HepG2 (cell line): ENCODE data around the gene RCE1. TPM values are rescaled to one million over a fixed set of nuclear protein-coding genes. Genes with fewer than 3 reads are reported as not detected.

Experiments
- CREM ChIP-seq, 2 experiments: sonication (generic) in 1 of 2; formaldehyde crosslinking in 1 of 2; IDR thresholded peaks; 2 replicates each; pipeline versions ENCODE4 v1.4.0 to v1.6.1; 2016 to 2020; ENCODE audit warnings: antibody characterized with exemption in 1 of 2, mild to moderate bottlenecking in 1 of 2, missing genetic modification reagents in 1 of 2
- DRAP1 ChIP-seq: IDR thresholded peaks from 2 replicates; pipeline ENCODE4 v1.6.1; 2016; ENCODE audit warnings: missing genetic modification reagents, missing compliant biosample characterization
- FOXP1 ChIP-seq, 2 experiments: fragments of 450-650 bp in 1 of 2; IDR thresholded peaks; 2 replicates each; pipeline ENCODE4 v1.6.1; 2017 to 2018; ENCODE audit warnings: antibody characterized with exemption in 1 of 2
- LCORL ChIP-seq, 2 experiments: fragments of 450-650 bp in 1 of 2; sonication (generic) in 1 of 2; formaldehyde crosslinking in 1 of 2; IDR thresholded peaks; 2 replicates each; pipeline versions ENCODE4 v1.5.0 to v1.6.1; 2017 to 2020; ENCODE audit warnings: antibody characterized with exemption in 1 of 2, missing genetic modification reagents in 1 of 2
- MBD4 ChIP-seq: IDR thresholded peaks from 2 replicates; pipeline ENCODE4 v1.6.1; 2012; ENCODE audit warnings: low read length, inconsistent platforms, borderline replicate concordance
- PBX2 ChIP-seq: IDR thresholded peaks from 2 replicates; pipeline ENCODE4 v1.6.1; 2016; ENCODE audit warnings: control low read depth
- POGZ ChIP-seq: sonication (generic); formaldehyde crosslinking; IDR thresholded peaks from 2 replicates; pipeline ENCODE4 v1.4.0; 2020; ENCODE audit warnings: mild to moderate bottlenecking, missing genetic modification reagents
- STAT6 ChIP-seq: sonication (generic); formaldehyde crosslinking; IDR thresholded peaks from 2 replicates; pipeline ENCODE4 v1.4.0; 2020; ENCODE audit warnings: missing genetic modification reagents, mild to moderate bottlenecking, borderline replicate concordance
- TEAD3 ChIP-seq: optimal IDR thresholded peaks from 2 replicates; pipeline ENCODE3; 2016; ENCODE audit warnings: borderline replicate concordance
- TMF1 ChIP-seq: sonication (generic); formaldehyde crosslinking; IDR thresholded peaks from 2 replicates; pipeline ENCODE4 v1.8.1; 2022; ENCODE audit warnings: low read depth, missing genetic modification reagents
- ZBTB4 ChIP-seq: sonication (generic); formaldehyde crosslinking; IDR thresholded peaks from 2 replicates; pipeline ENCODE4 v1.4.0; 2020; ENCODE audit warnings: missing genetic modification reagents, mild to moderate bottlenecking, borderline replicate concordance
- ZBTB44 ChIP-seq: sonication (generic); formaldehyde crosslinking; IDR thresholded peaks from 2 replicates; pipeline ENCODE4 v1.4.0; 2020; ENCODE audit warnings: missing genetic modification reagents
- ZHX1 ChIP-seq: sonication (generic); formaldehyde crosslinking; IDR thresholded peaks from 2 replicates; pipeline ENCODE4 v1.8.1; 2022; ENCODE audit warnings: low read depth, mild to moderate bottlenecking, missing genetic modification reagents
- ZNF20 ChIP-seq: sonication (generic); formaldehyde crosslinking; IDR thresholded peaks from 2 replicates; pipeline ENCODE4 v1.4.0; 2020; ENCODE audit warnings: mild to moderate bottlenecking, moderate library complexity, missing genetic modification reagents
- ZNF879 ChIP-seq: sonication (generic); formaldehyde crosslinking; IDR thresholded peaks from 2 replicates; pipeline ENCODE4 v1.8.1; 2023; ENCODE audit warnings: missing genetic modification reagents
- polyA plus RNA-seq, 8 experiments: library from polyadenylated mRNA; depleted of rRNA in 3 of 8; stranded (reverse) in 7 of 8; unstranded in 1 of 8; fragments of >200 nt; fragmentation: Illumina TruSeq in 4 of 8; extraction: Trizol in 4 of 8; gene quantifications; 2 replicates each; pipeline versions ENCODE4 v1.2.1 to v1.2.3, GENCODE V29; 2011 to 2016; ENCODE audit warnings: low read depth in 4 of 8, missing spikeins in 1 of 8, mixed read lengths in 1 of 8; ENCODE audit not compliant: insufficient read depth in 1 of 8
- total RNA-seq, 5 experiments: library from RNA; depleted of rRNA; stranded (reverse); fragments of >200 nt; fragmentation: Illumina TruSeq; extraction: Trizol; gene quantifications; 2 replicates each; pipeline ENCODE4 v1.2.3, GENCODE V29; 2016; ENCODE audit warnings: low read depth in 1 of 5

Gene RCE1
- total and polyA plus RNA-seq, 2 of the 13 experiments (the other 11 are each of a cell fraction or from before 2014, with no cell fraction given), result 22.2 to 22.4 TPM

- TF ChIP-seq TMF1 (CRISPR knock-in tag), result peak; percentile 34; the same call in 1 of the 2 replicates
- no peak for TF ChIP-seq FOXP1 (IDR thresholded peaks at IDR 0.05)
- no peak for TF ChIP-seq FOXP1 (CRISPR knock-in tag; IDR thresholded peaks at IDR 0.05)
- TF ChIP-seq ZNF879 (CRISPR knock-in tag), result 0 out of 2 replicates have a peak, but pooled peaks have one; percentile 50
- TF ChIP-seq ZNF20 (CRISPR knock-in tag), result no peak
- no peak for TF ChIP-seq STAT6
- TF ChIP-seq ZHX1 (CRISPR knock-in tag), result peak; percentile 98
- no peak for TF ChIP-seq MBD4
- TF ChIP-seq LCORL (IDR thresholded peaks at IDR 0.05), result no peak
- peak; percentile 52; the same call in 1 of the 2 replicates for TF ChIP-seq LCORL (CRISPR knock-in tag; IDR thresholded peaks at IDR 0.05)
- no peak for TF ChIP-seq DRAP1 (CRISPR knock-in tag)
- TF ChIP-seq CREM (IDR thresholded peaks at IDR 0.05), result peak; percentile 78
- TF ChIP-seq CREM (CRISPR knock-in tag; IDR thresholded peaks at IDR 0.05), result peak; percentile 79
- no peak; the same call in 1 of the 2 replicates for TF ChIP-seq ZBTB44 (CRISPR knock-in tag)
- TF ChIP-seq TEAD3 (CRISPR knock-in tag), result no peak
- TF ChIP-seq ZBTB4 (CRISPR knock-in tag), result no peak
- peak; percentile 24; the same call in 1 of the 2 replicates for TF ChIP-seq POGZ
- TF ChIP-seq PBX2 (CRISPR knock-in tag), result no peak
Observed at GRCh38 chr11:66842896-66843775, at the start of gene RCE1 (continued).
